OCI-LY7 (cell line): ENCODE measurements around the gene DMKN. TPM values are rescaled to one million over a fixed set of nuclear protein-coding genes. Genes with fewer than 3 reads are reported as not detected.

Experiments
- BruUV-seq: library from RNA; stranded (reverse); fragments of 400-500 nt; replicated peaks from 2 replicates; lab custom pipeline; 2021; lab: Mats Ljungman, UMichigan
- CTCF ChIA-PET: fragments of 300-600 bp; sonication (Branson Sonifier 250); formaldehyde crosslinking; loops from one replicate; lab custom pipeline; 2022; ENCODE audit warnings: antibody characterized with exemption; ENCODE audit not compliant: unreplicated experiment; lab: Charles Lee
- POLR2A ChIA-PET: fragments of 300-600 bp; sonication (Branson Sonifier 250); formaldehyde crosslinking; loops from one replicate; lab custom pipeline; 2022; ENCODE audit warnings: antibody characterized with exemption; lab: Charles Lee
- DNase-seq: peaks from one replicate; pipeline ENCODE4 v3.0.0-alpha.2; 2015; ENCODE audit warnings: low spot score
- H2AFZ ChIP-seq: fragments of 200-600 bp; sonication (generic), shearing (Covaris generic); 2 replicates; pipeline ENCODE4 v1.6.1; 2014; ENCODE audit warnings: mild to moderate bottlenecking, antibody characterized with exemption, low read length, moderate library complexity
- H3K27ac ChIP-seq: fragments of 200-600 bp; sonication (generic); 2 replicates; pipeline ENCODE4 v1.5.1; 2014; ENCODE audit warnings: mixed run types, low read depth, mild to moderate bottlenecking, moderate library complexity, low read length, inconsistent platforms; ENCODE audit not compliant: poor library complexity, severe bottlenecking
- H3K36me3 ChIP-seq: fragments of 200-600 bp; sonication (generic); 2 replicates; pipeline ENCODE4 v1.6.1; 2014; ENCODE audit warnings: mild to moderate bottlenecking, antibody characterized with exemption, low read length, moderate library complexity, mixed read lengths; ENCODE audit not compliant: insufficient read depth
- H3K4me1 ChIP-seq: fragments of 200-600 bp; sonication (generic); 2 replicates; pipeline ENCODE4 v1.5.1; 2014; ENCODE audit warnings: mild to moderate bottlenecking, low read length; ENCODE audit not compliant: insufficient read depth, poor library complexity, severe bottlenecking
- H3K4me2 ChIP-seq: fragments of 200-600 bp; sonication (generic); 2 replicates; pipeline ENCODE4 v1.6.1; 2014; ENCODE audit warnings: mild to moderate bottlenecking, low read length
- H3K4me3 ChIP-seq: fragments of 200-600 bp; sonication (generic); 2 replicates; pipeline ENCODE4 v1.5.1; 2014; ENCODE audit warnings: mild to moderate bottlenecking, low read depth, low read length; ENCODE audit not compliant: poor library complexity, severe bottlenecking
- H3K79me2 ChIP-seq: fragments of 200-600 bp; sonication (generic); 2 replicates; pipeline ENCODE4 v1.6.1; 2016; ENCODE audit warnings: low read depth, mild to moderate bottlenecking, low read length, moderate library complexity, mixed read lengths; ENCODE audit not compliant: insufficient read depth
- H3K9me2 ChIP-seq: fragments of 200-600 bp; sonication (generic); 2 replicates; pipeline ENCODE4 v1.6.1; 2016; ENCODE audit warnings: mild to moderate bottlenecking, low read length, mixed read lengths; ENCODE audit not compliant: insufficient read depth
- H3K9me3 ChIP-seq: fragments of 200-600 bp; sonication (generic); 2 replicates; pipeline ENCODE4 v1.6.1; 2014; ENCODE audit warnings: mild to moderate bottlenecking, mixed run types, low read length, mixed read lengths
- H4K20me1 ChIP-seq: fragments of 200-600 bp; sonication (generic); 2 replicates; pipeline ENCODE4 v1.6.1; 2014; ENCODE audit warnings: mild to moderate bottlenecking, antibody characterized with exemption, low read length, moderate library complexity, mixed read lengths; ENCODE audit not compliant: insufficient read depth
- CTCF ChIP-seq: fragments of 200-600 bp; sonication (generic); conservative IDR thresholded peaks from 2 replicates; pipeline ENCODE4 v1.5.1; 2014; ENCODE audit warnings: mild to moderate bottlenecking, antibody characterized with exemption, low read length, moderate library complexity, mixed read lengths
- EZH2phosphoT487 ChIP-seq: fragments of 200-600 bp; sonication (generic); IDR thresholded peaks from 2 replicates; pipeline ENCODE4 v1.6.1; 2018; ENCODE audit warnings: low read depth, borderline replicate concordance, mild to moderate bottlenecking, mixed run types, antibody characterized with exemption, low read length, moderate library complexity, mixed read lengths
- intact Hi-C: fragments of 100-400 bp; cut with micrococcal nuclease; formaldehyde crosslinking; loops from one replicate; pipeline ENCODE4 v1.10.0; 2022; ENCODE audit not compliant: unreplicated experiment
- total RNA-seq, 2 experiments: library from RNA; depleted of rRNA in 1 of 2; stranded (reverse); fragments of >200 nt in 1 of 2; shearing (Covaris generic) in 1 of 2; gene quantifications; 2 replicates each; pipeline ENCODE4 v1.2.3, GENCODE V29; 2014 to 2022

DMKN gene
- total RNA-seq, 2 experiments from 2014 or later, result not detected

- TF ChIP-seq CTCF, result no peak
- no peak for TF ChIP-seq EZH2phosphoT487
- Histone ChIP-seq H3K4me3 (no peak overlapping the region), H3K9me2 (no peaks in the 10 kb centered on the region), H3K36me3 (no peaks in the 10 kb centered on the region), H2AFZ (no peak overlapping the region), H3K27ac (no peak overlapping the region), H4K20me1 (no peaks in the 10 kb centered on the region), H3K4me2 (no peak overlapping the region), H3K79me2 (no peaks in the 10 kb centered on the region), H3K9me3 (no peaks in the 10 kb centered on the region), H3K4me1 (peaks cover 18% of the 10 kb centered on the region)
- no TSS peak for BruUV-seq
- POLR2A ChIA-PET, result no interaction called here
- CTCF ChIA-PET, result interaction anchor here (0.6 kb wide), 1 partner anchor 100 kb away, joined by 3 read pairs; no protein-coding TSS in a partner anchor
- DNase-seq, result no peak
- intact Hi-C loops, result no loop called here
Measured at GRCh38 chr19:35562336-35562735, 48.9 kb upstream of the DMKN start.

- Histone ChIP-seq H3K27ac (no peak overlapping the region), H3K9me2 (no peaks in the 10 kb centered on the region), H3K36me3 (no peaks in the 10 kb centered on the region), H3K4me1 (peaks cover 18% of the 10 kb centered on the region), H3K79me2 (no peaks in the 10 kb centered on the region), H2AFZ (no peak overlapping the region), H4K20me1 (no peaks in the 10 kb centered on the region), H3K9me3 (no peaks in the 10 kb centered on the region), H3K4me3 (no peak overlapping the region), H3K4me2 (no peak overlapping the region)
- no peak for DNase-seq
- BruUV-seq, result no TSS peak
- ChIA-PET CTCF (no interaction called here), POLR2A (no interaction called here)
- intact Hi-C loops, result no loop called here
- TF ChIP-seq EZH2phosphoT487 (no peak), CTCF (no peak)
Measured at GRCh38 chr19:35561436-35561835, 48.0 kb upstream of the DMKN start.

- no TSS peak for BruUV-seq
- Histone ChIP-seq H3K4me3 (no peak overlapping the region), H4K20me1 (no peaks in the 10 kb centered on the region), H3K27ac (no peak overlapping the region), H3K36me3 (no peaks in the 10 kb centered on the region), H2AFZ (no peak overlapping the region), H3K9me2 (no peaks in the 10 kb centered on the region), H3K4me2 (no peak overlapping the region), H3K79me2 (no peaks in the 10 kb centered on the region), H3K9me3 (no peaks in the 10 kb centered on the region), H3K4me1 (peaks cover 18% of the 10 kb centered on the region)
- DNase-seq, result no peak
- ChIA-PET CTCF (no interaction called here), POLR2A (no interaction called here)
- intact Hi-C loops, result no loop called here
- TF ChIP-seq EZH2phosphoT487 (no peak), CTCF (no peak)
Measured at GRCh38 chr19:35560677-35561076, 47.2 kb upstream of the DMKN start.
